ENCODE data around the gene STXBP5.

- TF ChIP-seq, protein P1, sequence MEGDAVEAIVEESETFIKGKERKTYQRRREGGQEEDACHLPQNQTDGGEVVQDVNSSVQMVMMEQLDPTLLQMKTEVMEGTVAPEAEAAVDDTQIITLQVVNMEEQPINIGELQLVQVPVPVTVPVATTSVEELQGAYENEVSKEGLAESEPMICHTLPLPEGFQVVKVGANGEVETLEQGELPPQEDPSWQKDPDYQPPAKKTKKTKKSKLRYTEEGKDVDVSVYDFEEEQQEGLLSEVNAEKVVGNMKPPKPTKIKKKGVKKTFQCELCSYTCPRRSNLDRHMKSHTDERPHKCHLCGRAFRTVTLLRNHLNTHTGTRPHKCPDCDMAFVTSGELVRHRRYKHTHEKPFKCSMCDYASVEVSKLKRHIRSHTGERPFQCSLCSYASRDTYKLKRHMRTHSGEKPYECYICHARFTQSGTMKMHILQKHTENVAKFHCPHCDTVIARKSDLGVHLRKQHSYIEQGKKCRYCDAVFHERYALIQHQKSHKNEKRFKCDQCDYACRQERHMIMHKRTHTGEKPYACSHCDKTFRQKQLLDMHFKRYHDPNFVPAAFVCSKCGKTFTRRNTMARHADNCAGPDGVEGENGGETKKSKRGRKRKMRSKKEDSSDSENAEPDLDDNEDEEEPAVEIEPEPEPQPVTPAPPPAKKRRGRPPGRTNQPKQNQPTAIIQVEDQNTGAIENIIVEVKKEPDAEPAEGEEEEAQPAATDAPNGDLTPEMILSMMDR (optimal IDR thresholded peaks at IDR 0.05 in 1 of 3, IDR thresholded peaks at IDR 0.05 in 1 of 3, conservative IDR thresholded peaks at IDR 0.05 in 1 of 3; ENCODE audit: extremely low read depth in 1 of 3, insufficient read depth in 2 of 3, low read length in 3 of 3), result peak; percentile 20 to 30 (median 28)
- TF ChIP-seq EZH2 (IDR thresholded peaks at IDR 0.05; ENCODE audit: low read length), result no peak
Measured at GRCh38 chr6:147390909-147391536, 186.8 kb downstream of the STXBP5 start.
